ENCODE data around the gene MPPED2. TPM values are rescaled to one million over a fixed set of nuclear protein-coding genes. Genes with fewer than 3 reads are reported as not detected.

The MPPED2 gene
- polyA plus RNA-seq, 1 donor (not counting 4 experiments of a cell fraction or from before 2014, with no cell fraction given) = not detected

GRCh38 chr11:30521297-30522071, 64.7 kb downstream of the MPPED2 start:
- no peak for TF ChIP-seq EZH2 (IDR thresholded peaks at IDR 0.05; ENCODE audit: low read length)
- TF ChIP-seq, protein P1, sequence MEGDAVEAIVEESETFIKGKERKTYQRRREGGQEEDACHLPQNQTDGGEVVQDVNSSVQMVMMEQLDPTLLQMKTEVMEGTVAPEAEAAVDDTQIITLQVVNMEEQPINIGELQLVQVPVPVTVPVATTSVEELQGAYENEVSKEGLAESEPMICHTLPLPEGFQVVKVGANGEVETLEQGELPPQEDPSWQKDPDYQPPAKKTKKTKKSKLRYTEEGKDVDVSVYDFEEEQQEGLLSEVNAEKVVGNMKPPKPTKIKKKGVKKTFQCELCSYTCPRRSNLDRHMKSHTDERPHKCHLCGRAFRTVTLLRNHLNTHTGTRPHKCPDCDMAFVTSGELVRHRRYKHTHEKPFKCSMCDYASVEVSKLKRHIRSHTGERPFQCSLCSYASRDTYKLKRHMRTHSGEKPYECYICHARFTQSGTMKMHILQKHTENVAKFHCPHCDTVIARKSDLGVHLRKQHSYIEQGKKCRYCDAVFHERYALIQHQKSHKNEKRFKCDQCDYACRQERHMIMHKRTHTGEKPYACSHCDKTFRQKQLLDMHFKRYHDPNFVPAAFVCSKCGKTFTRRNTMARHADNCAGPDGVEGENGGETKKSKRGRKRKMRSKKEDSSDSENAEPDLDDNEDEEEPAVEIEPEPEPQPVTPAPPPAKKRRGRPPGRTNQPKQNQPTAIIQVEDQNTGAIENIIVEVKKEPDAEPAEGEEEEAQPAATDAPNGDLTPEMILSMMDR (optimal IDR thresholded peaks at IDR 0.05 in 1 of 3, IDR thresholded peaks at IDR 0.05 in 1 of 3, conservative IDR thresholded peaks at IDR 0.05 in 1 of 3; ENCODE audit: extremely low read depth in 1 of 3, insufficient read depth in 2 of 3, low read length in 3 of 3) = no peak
- FAIRE-seq = no peak

GRCh38 chr11:30513087-30513486, 73.1 kb downstream of the MPPED2 start:
- H4K20me1 ChIP-seq (ENCODE audit: control insufficient read depth, extremely low read depth, insufficient read depth, low read length) = no peaks in the 10 kb centered on the region
- no peaks in the 10 kb centered on the region for H3K9me1 ChIP-seq (ENCODE audit: control insufficient read depth, extremely low read depth, insufficient read depth, low read length)
- H3K36me3 ChIP-seq (ENCODE audit: control insufficient read depth in 2 of 2, extremely low read depth in 1 of 2, insufficient read depth in 2 of 2, low read length in 2 of 2) = no peaks in the 10 kb centered on the region
- TF ChIP-seq, protein P1 (optimal IDR thresholded peaks at IDR 0.05 in 1 of 3, IDR thresholded peaks at IDR 0.05 in 1 of 3, conservative IDR thresholded peaks at IDR 0.05 in 1 of 3; ENCODE audit: extremely low read depth in 1 of 3, insufficient read depth in 2 of 3, low read length in 3 of 3) = no peak
- TF ChIP-seq EZH2 (IDR thresholded peaks at IDR 0.05; ENCODE audit: low read length) = no peak
- H2AFZ ChIP-seq (ENCODE audit: control insufficient read depth, low read length) = no peak overlapping the region
- H3K4me3 ChIP-seq (ENCODE audit: control insufficient read depth in 2 of 3, extremely low read depth in 1 of 3, insufficient read depth in 2 of 3, low read depth in 1 of 3, low read length in 3 of 3) = no peak overlapping the region
- no peaks in the 10 kb centered on the region for H3K27me3 ChIP-seq (ENCODE audit: control insufficient read depth, extremely low read depth, insufficient read depth, low read length)
- FAIRE-seq (no peak), DNase-seq (ENCODE audit: low read depth, low spot score) (no peak)
- no peaks in the 10 kb centered on the region for H3K9me3 ChIP-seq (ENCODE audit: control insufficient read depth, low read depth, low read length)
- dilution Hi-C loops (cut with MboI; ENCODE audit: extremely low pct_ligation_motif_present, low sequenced_read_pairs) = no loop called here
- no peaks in the 10 kb centered on the region for H3K79me2 ChIP-seq (ENCODE audit: control insufficient read depth, insufficient read depth, low read length)
- no peaks in the 10 kb centered on the region for H3K4me1 ChIP-seq (ENCODE audit: control insufficient read depth, extremely low read depth, insufficient read depth, low read length)
- no peak overlapping the region for H3K27ac ChIP-seq (ENCODE audit: control insufficient read depth, insufficient read depth, low read length)
- H3K4me2 ChIP-seq (ENCODE audit: control insufficient read depth, extremely low read depth, insufficient read depth, low read depth, low read length) = no peak overlapping the region
- H3K9ac ChIP-seq (ENCODE audit: control insufficient read depth, extremely low read depth, insufficient read depth, low read length) = no peak overlapping the region

More at GRCh38 chr11:30521297-30522071, 64.7 kb downstream of the MPPED2 start:
- no peaks in the 10 kb centered on the region for H3K4me1 ChIP-seq (ENCODE audit: control insufficient read depth, extremely low read depth, insufficient read depth, low read length)
- no peaks in the 10 kb centered on the region for H3K27me3 ChIP-seq (ENCODE audit: control insufficient read depth, extremely low read depth, insufficient read depth, low read length)
- no peak overlapping the region for H3K27ac ChIP-seq (ENCODE audit: control insufficient read depth, insufficient read depth, low read length)
- no peak for DNase-seq (ENCODE audit: low read depth, low spot score)
- no peak overlapping the region for H3K4me3 ChIP-seq (ENCODE audit: control insufficient read depth in 2 of 3, extremely low read depth in 1 of 3, insufficient read depth in 2 of 3, low read depth in 1 of 3, low read length in 3 of 3)
- no peaks in the 10 kb centered on the region for H3K9me3 ChIP-seq (ENCODE audit: control insufficient read depth, low read depth, low read length)
- H4K20me1 ChIP-seq (ENCODE audit: control insufficient read depth, extremely low read depth, insufficient read depth, low read length) = no peaks in the 10 kb centered on the region
- no peak overlapping the region for H3K9ac ChIP-seq (ENCODE audit: control insufficient read depth, extremely low read depth, insufficient read depth, low read length)
- dilution Hi-C loops (cut with MboI; ENCODE audit: extremely low pct_ligation_motif_present, low sequenced_read_pairs) = no loop called here
- H3K9me1 ChIP-seq (ENCODE audit: control insufficient read depth, extremely low read depth, insufficient read depth, low read length) = no peaks in the 10 kb centered on the region
- H2AFZ ChIP-seq (ENCODE audit: control insufficient read depth, low read length) = no peak overlapping the region
- no peaks in the 10 kb centered on the region for H3K79me2 ChIP-seq (ENCODE audit: control insufficient read depth, insufficient read depth, low read length)
- no peak overlapping the region for H3K4me2 ChIP-seq (ENCODE audit: control insufficient read depth, extremely low read depth, insufficient read depth, low read depth, low read length)
- H3K36me3 ChIP-seq (ENCODE audit: control insufficient read depth in 2 of 2, extremely low read depth in 1 of 2, insufficient read depth in 2 of 2, low read length in 2 of 2) = no peaks in the 10 kb centered on the region

Data from keratinocyte (primary cell).